ENCODE data around the gene GABRE. TPM values are rescaled to one million over a fixed set of nuclear protein-coding genes. Genes with fewer than 3 reads are reported as not detected.

Gene GABRE
- total RNA-seq, 2 experiments from 2014 or later = not detected

- intact Hi-C loops (cut with micrococcal nuclease; ENCODE audit: unreplicated experiment) = no loop called here
- no peak overlapping the region for H2AFZ ChIP-seq (ENCODE audit: low read length)
- H3K4me2 ChIP-seq (ENCODE audit: low read length) = no peak overlapping the region
- no peak overlapping the region for H3K27ac ChIP-seq (ENCODE audit: low read depth, low read length, poor library complexity, severe bottlenecking)
- BruUV-seq (replicated peaks) = no TSS peak
- H3K4me3 ChIP-seq (ENCODE audit: low read depth, low read length, poor library complexity, severe bottlenecking) = no peak overlapping the region
- H3K36me3 ChIP-seq (ENCODE audit: insufficient read depth, low read length) = no peaks in the 10 kb centered on the region
- TF ChIP-seq EZH2phosphoT487 (IDR thresholded peaks at IDR 0.05; ENCODE audit: borderline replicate concordance, low read depth, low read length) (no peak), CTCF (conservative IDR thresholded peaks at IDR 0.05; ENCODE audit: low read length) (no peak)
- no peak for DNase-seq (ENCODE audit: low spot score)
- CTCF ChIA-PET (ENCODE audit: unreplicated experiment) = no interaction called here
- no peaks in the 10 kb centered on the region for H4K20me1 ChIP-seq (ENCODE audit: insufficient read depth, low read length)
- no peaks in the 10 kb centered on the region for H3K79me2 ChIP-seq (ENCODE audit: insufficient read depth, low read depth, low read length)
- H3K4me1 ChIP-seq (ENCODE audit: insufficient read depth, low read length, poor library complexity, severe bottlenecking) = no peaks in the 10 kb centered on the region
- H3K9me3 ChIP-seq (ENCODE audit: low read length) = no peaks in the 10 kb centered on the region
- H3K9me2 ChIP-seq (ENCODE audit: insufficient read depth, low read length) = no peaks in the 10 kb centered on the region
- POLR2A ChIA-PET = no interaction called here
Measured at GRCh38 chrX:151977923-151978322, 3.4 kb upstream of the GABRE start.

DNA sequence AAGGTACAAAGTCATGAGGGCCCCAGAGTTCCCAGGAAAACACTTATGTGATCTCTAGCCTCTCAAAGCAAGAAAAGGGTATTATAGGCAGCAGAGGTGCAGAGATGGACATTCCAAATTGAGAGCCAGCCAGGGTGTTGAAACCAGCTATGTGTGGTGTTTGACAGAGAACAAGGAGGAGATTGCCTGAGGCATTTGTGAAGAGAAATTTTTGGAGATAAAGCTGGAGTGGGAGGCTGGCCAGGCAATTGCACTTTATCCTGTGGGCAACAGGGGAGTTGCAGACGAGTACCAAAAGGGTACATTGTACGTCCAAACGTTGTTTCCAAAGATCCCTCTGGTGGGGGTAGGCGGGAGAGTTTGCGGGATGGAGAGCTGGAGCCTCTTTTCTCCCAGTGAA lies 2.5 kb upstream of the GABRE start:
- H4K20me1 ChIP-seq (ENCODE audit: insufficient read depth, low read length) = no peaks in the 10 kb centered on the region
- H3K79me2 ChIP-seq (ENCODE audit: insufficient read depth, low read depth, low read length) = no peaks in the 10 kb centered on the region
- intact Hi-C loops (cut with micrococcal nuclease; ENCODE audit: unreplicated experiment) = no loop called here
- TF ChIP-seq CTCF (conservative IDR thresholded peaks at IDR 0.05; ENCODE audit: low read length) = no peak
- no peak for TF ChIP-seq EZH2phosphoT487 (IDR thresholded peaks at IDR 0.05; ENCODE audit: borderline replicate concordance, low read depth, low read length)
- no TSS peak for BruUV-seq (replicated peaks)
- no peak overlapping the region for H3K4me2 ChIP-seq (ENCODE audit: low read length)
- no peak for DNase-seq (ENCODE audit: low spot score)
- POLR2A ChIA-PET = no interaction called here
- H3K9me3 ChIP-seq (ENCODE audit: low read length) = no peaks in the 10 kb centered on the region
- H3K4me1 ChIP-seq (ENCODE audit: insufficient read depth, low read length, poor library complexity, severe bottlenecking) = no peaks in the 10 kb centered on the region
- H3K27ac ChIP-seq (ENCODE audit: low read depth, low read length, poor library complexity, severe bottlenecking) = no peak overlapping the region
- H3K36me3 ChIP-seq (ENCODE audit: insufficient read depth, low read length) = no peaks in the 10 kb centered on the region
- no peak overlapping the region for H3K4me3 ChIP-seq (ENCODE audit: low read depth, low read length, poor library complexity, severe bottlenecking)
- CTCF ChIA-PET (ENCODE audit: unreplicated experiment) = no interaction called here
- no peaks in the 10 kb centered on the region for H3K9me2 ChIP-seq (ENCODE audit: insufficient read depth, low read length)
- no peak overlapping the region for H2AFZ ChIP-seq (ENCODE audit: low read length)

GRCh38 chrX:151975736-151976275 lies 1.3 kb upstream of the GABRE start:
- no peaks in the 10 kb centered on the region for H3K9me3 ChIP-seq (ENCODE audit: low read length)
- ChIA-PET CTCF (ENCODE audit: unreplicated experiment) (no interaction called here), POLR2A (no interaction called here)
- no peaks in the 10 kb centered on the region for H3K79me2 ChIP-seq (ENCODE audit: insufficient read depth, low read depth, low read length)
- H2AFZ ChIP-seq (ENCODE audit: low read length) = no peak overlapping the region
- H3K9me2 ChIP-seq (ENCODE audit: insufficient read depth, low read length) = no peaks in the 10 kb centered on the region
- no peaks in the 10 kb centered on the region for H3K4me1 ChIP-seq (ENCODE audit: insufficient read depth, low read length, poor library complexity, severe bottlenecking)
- no peaks in the 10 kb centered on the region for H4K20me1 ChIP-seq (ENCODE audit: insufficient read depth, low read length)
- no peak overlapping the region for H3K4me2 ChIP-seq (ENCODE audit: low read length)
- H3K36me3 ChIP-seq (ENCODE audit: insufficient read depth, low read length) = no peaks in the 10 kb centered on the region
- TF ChIP-seq CTCF (conservative IDR thresholded peaks at IDR 0.05; ENCODE audit: low read length) (no peak), EZH2phosphoT487 (IDR thresholded peaks at IDR 0.05; ENCODE audit: borderline replicate concordance, low read depth, low read length) (no peak)
- H3K27ac ChIP-seq (ENCODE audit: low read depth, low read length, poor library complexity, severe bottlenecking) = no peak overlapping the region
- DNase-seq (ENCODE audit: low spot score) = no peak
- no TSS peak for BruUV-seq (replicated peaks)
- no peak overlapping the region for H3K4me3 ChIP-seq (ENCODE audit: low read depth, low read length, poor library complexity, severe bottlenecking)
- intact Hi-C loops (cut with micrococcal nuclease; ENCODE audit: unreplicated experiment) = no loop called here
